ENCODE data around the gene STXBP5.

STXBP5 gene

GRCh38 chr6:147381712-147382111 is 177.5 kb downstream of the STXBP5 start:
- DNase-seq (ENCODE audit: low spot score): no peak

- no peak for DNase-seq (ENCODE audit: low spot score)
Observed at GRCh38 chr6:147382945-147383554, 178.8 kb downstream of the STXBP5 start.

- no peak for DNase-seq (ENCODE audit: low spot score)
Observed at GRCh38 chr6:147384029-147384428, 179.8 kb downstream of the STXBP5 start.

GRCh38 chr6:147384737-147385710 is 180.8 kb downstream of the STXBP5 start:
- no peak for DNase-seq (ENCODE audit: low spot score)

GRCh38 chr6:147389463-147389862 is 185.2 kb downstream of the STXBP5 start:
- no peak for DNase-seq (ENCODE audit: low spot score)

- no peak for DNase-seq (ENCODE audit: low spot score)
Observed at GRCh38 chr6:147390909-147391536, 186.8 kb downstream of the STXBP5 start.

- DNase-seq (ENCODE audit: low spot score): no peak
Observed at GRCh38 chr6:147392917-147393625, 188.9 kb downstream of the STXBP5 start.

GRCh38 chr6:147395158-147395557 is 190.9 kb downstream of the STXBP5 start:
- DNase-seq (ENCODE audit: low spot score): no peak

GRCh38 chr6:147397306-147397705 is 193.1 kb downstream of the STXBP5 start:
- no peak for DNase-seq (ENCODE audit: low spot score)

GRCh38 chr6:147400968-147401367 is 196.8 kb downstream of the STXBP5 start:
- no peak for DNase-seq (ENCODE audit: low spot score)

GRCh38 chr6:147401779-147402178 is 197.6 kb downstream of the STXBP5 start:
- no peak for DNase-seq (ENCODE audit: low spot score)

GRCh38 chr6:147406783-147407182 is 202.6 kb downstream of the STXBP5 start:
- DNase-seq (ENCODE audit: low spot score): no peak

- no peak for DNase-seq (ENCODE audit: low spot score)
Observed at GRCh38 chr6:147407571-147407970, 203.4 kb downstream of the STXBP5 start.

GRCh38 chr6:147416622-147417021 is 212.4 kb downstream of the STXBP5 start:
- no peak for DNase-seq (ENCODE audit: low spot score)

GRCh38 chr6:147417954-147418353 is 213.7 kb downstream of the STXBP5 start:
- no peak for DNase-seq (ENCODE audit: low spot score)

GRCh38 chr6:147418523-147418922 is 214.3 kb downstream of the STXBP5 start:
- no peak for DNase-seq (ENCODE audit: low spot score)

GRCh38 chr6:147421903-147422302 is 217.7 kb downstream of the STXBP5 start:
- no peak for DNase-seq (ENCODE audit: low spot score)

- DNase-seq (ENCODE audit: low spot score): no peak
Observed at GRCh38 chr6:147423111-147423510, 218.9 kb downstream of the STXBP5 start.

GRCh38 chr6:147429794-147430193 is 225.6 kb downstream of the STXBP5 start:
- no peak for DNase-seq (ENCODE audit: low spot score)

GRCh38 chr6:147430811-147431210 is 226.6 kb downstream of the STXBP5 start:
- DNase-seq (ENCODE audit: low spot score): no peak

GRCh38 chr6:147434076-147434475 is 229.9 kb downstream of the STXBP5 start:
- DNase-seq (ENCODE audit: low spot score): no peak

GRCh38 chr6:147434516-147434915 is 230.3 kb downstream of the STXBP5 start:
- DNase-seq (ENCODE audit: low spot score): no peak
